Chondrocyte (in vitro differentiated cells): ENCODE measurements around the gene LIN7B. TPM values are rescaled to one million over a fixed set of nuclear protein-coding genes. Genes with fewer than 3 reads are reported as not detected.
"Not testable (repeated sequence)": the region's sequence is repeated elsewhere in the genome, so short reads cannot be mapped to it uniquely, and the experiment has no call there.

Experiments used
- DNase-seq: peaks from one replicate; pipeline ENCODE4 v3.0.0; 2021; ENCODE audit warnings: mixed read lengths, low spot score
- H3K27ac Mint-ChIP-seq: one replicate; pipeline ENCODE4 v1.8.0; 2021; ENCODE audit warnings: mild to moderate bottlenecking, moderate library complexity, mixed read lengths; ENCODE audit not compliant: unreplicated experiment
- H3K27me3 Mint-ChIP-seq: 2 replicates; pipeline ENCODE4 v1.8.0; 2021; ENCODE audit warnings: low read depth, mixed read lengths
- H3K36me3 Mint-ChIP-seq: 2 replicates; pipeline ENCODE4 v1.8.0; 2021; ENCODE audit warnings: low read depth, mixed read lengths
- H3K4me1 Mint-ChIP-seq: 2 replicates; pipeline ENCODE4 v1.8.0; 2021; ENCODE audit warnings: low read depth, mild to moderate bottlenecking, mixed read lengths
- H3K4me3 Mint-ChIP-seq: one replicate; pipeline ENCODE4 v1.8.0; 2021; ENCODE audit warnings: mild to moderate bottlenecking, moderate library complexity, mixed read lengths; ENCODE audit not compliant: unreplicated experiment
- H3K9me3 Mint-ChIP-seq: 2 replicates; pipeline ENCODE4 v1.8.0; 2021; ENCODE audit warnings: low read depth, mixed read lengths
- total RNA-seq: library from RNA; stranded (reverse); gene quantifications from 3 replicates; pipeline ENCODE4 v1.2.1, GENCODE V29; 2021
- TF ChIP-seq, protein P1 (sequence below): fragments of 200-600 bp; sonication (generic); IDR thresholded peaks from 2 replicates; pipeline ENCODE4 v1.5.0; 2021; ENCODE audit warnings: antibody characterized with exemption, mild to moderate bottlenecking, moderate library complexity

The LIN7B gene
- total RNA-seq, 1 donor from 2014 or later: 13.9 TPM

DNA sequence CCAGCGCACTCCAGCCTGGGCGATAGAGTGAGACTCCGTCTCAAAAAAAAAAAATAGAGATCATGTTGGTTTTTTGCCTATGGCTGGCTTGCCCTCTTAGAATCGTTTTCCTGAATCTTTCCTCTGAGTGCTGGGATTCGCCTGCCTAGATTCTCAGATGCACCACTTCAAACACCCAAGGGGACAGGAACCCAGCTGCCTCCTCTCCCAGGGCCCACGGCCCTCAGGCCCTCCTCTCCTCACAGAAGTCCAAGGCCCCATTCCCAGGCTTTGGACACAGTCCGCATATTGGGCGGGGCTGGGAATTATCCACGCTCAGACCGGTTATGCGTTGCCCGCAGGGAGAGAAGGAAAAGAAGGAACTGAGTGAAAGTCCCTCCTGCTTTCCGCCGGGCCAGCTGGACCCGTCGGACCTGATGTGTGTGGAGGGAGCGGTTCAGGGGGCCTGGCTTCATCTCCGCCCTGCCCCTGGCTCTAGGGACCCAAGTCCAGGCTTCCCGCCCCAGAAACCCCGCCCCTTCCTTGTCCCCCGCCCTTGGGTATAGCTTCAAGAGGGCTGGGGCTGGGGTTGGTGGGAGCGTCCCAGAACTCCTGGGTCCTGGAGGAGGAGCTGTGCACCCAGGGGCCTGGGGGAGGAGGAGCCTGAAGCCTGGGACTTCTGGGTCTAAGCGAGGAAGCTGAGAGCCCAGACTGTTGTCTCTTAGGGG is 11.0 kb downstream of the LIN7B start:
- DNase-seq: no peak
- H3K27ac Mint-ChIP-seq: no peak overlapping the region
- no peaks in the 10 kb centered on the region for H3K36me3 Mint-ChIP-seq
- H3K4me1 Mint-ChIP-seq: peaks cover 22% of the 10 kb centered on the region
- H3K27me3 Mint-ChIP-seq: no peaks in the 10 kb centered on the region
- H3K9me3 Mint-ChIP-seq: no peaks in the 10 kb centered on the region
- TF ChIP-seq, protein P1, sequence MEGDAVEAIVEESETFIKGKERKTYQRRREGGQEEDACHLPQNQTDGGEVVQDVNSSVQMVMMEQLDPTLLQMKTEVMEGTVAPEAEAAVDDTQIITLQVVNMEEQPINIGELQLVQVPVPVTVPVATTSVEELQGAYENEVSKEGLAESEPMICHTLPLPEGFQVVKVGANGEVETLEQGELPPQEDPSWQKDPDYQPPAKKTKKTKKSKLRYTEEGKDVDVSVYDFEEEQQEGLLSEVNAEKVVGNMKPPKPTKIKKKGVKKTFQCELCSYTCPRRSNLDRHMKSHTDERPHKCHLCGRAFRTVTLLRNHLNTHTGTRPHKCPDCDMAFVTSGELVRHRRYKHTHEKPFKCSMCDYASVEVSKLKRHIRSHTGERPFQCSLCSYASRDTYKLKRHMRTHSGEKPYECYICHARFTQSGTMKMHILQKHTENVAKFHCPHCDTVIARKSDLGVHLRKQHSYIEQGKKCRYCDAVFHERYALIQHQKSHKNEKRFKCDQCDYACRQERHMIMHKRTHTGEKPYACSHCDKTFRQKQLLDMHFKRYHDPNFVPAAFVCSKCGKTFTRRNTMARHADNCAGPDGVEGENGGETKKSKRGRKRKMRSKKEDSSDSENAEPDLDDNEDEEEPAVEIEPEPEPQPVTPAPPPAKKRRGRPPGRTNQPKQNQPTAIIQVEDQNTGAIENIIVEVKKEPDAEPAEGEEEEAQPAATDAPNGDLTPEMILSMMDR: no peak
- no peak overlapping the region for H3K4me3 Mint-ChIP-seq

DNA sequence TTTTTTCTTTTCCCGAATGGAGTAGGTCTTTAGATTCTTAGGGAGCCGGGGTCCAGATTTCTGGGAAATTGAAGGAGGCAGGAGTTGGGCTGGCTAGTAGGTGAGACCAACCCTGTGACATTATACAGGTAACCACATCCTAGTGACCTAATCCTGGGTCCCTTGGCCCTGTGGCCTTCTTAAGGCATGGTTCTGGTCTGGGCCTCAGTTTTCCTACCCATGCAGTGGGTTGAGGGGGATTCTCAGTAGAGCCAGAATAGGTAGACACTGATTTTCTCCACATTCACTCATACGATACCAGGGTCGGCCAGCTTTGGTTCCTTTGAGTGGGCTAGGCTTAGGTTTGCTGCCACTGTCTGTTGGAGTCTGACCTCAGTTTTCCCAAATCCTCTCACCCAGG is 12.4 kb downstream of the LIN7B start:
- TF ChIP-seq, protein P1: no peak
- Mint-ChIP-seq H3K9me3 (no peaks in the 10 kb centered on the region), H3K4me3 (no peak overlapping the region), H3K36me3 (no peaks in the 10 kb centered on the region), H3K27me3 (no peaks in the 10 kb centered on the region), H3K4me1 (peaks cover 19% of the 10 kb centered on the region), H3K27ac (no peak overlapping the region)
- DNase-seq: no peak

DNA sequence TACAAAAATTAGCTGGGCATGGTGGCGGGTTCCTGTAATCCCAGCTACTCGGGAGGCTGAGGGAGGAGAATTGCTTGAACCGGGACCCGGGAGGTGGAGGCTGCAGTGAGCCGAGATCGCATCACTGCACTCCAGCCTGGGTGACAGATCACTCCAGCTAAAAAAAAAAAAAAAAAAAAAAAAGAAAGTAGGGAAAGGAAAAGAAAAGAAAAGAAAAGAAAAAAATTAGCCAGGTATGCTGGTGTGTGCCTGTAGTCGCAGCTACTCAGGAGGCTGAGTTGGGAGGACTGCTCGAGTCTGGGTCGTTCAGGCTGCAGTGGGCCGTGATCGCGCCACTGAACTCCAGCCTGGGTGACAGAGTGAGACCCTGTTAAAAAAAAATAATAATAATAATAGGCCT is 13.1 kb downstream of the LIN7B start:
- not testable (repeated sequence) for H3K4me3 Mint-ChIP-seq, H3K9me3 Mint-ChIP-seq, H3K27ac Mint-ChIP-seq, H3K27me3 Mint-ChIP-seq, H3K36me3 Mint-ChIP-seq, DNase-seq
- H3K4me1 Mint-ChIP-seq: peaks cover 19% of the 10 kb centered on the region

DNA sequence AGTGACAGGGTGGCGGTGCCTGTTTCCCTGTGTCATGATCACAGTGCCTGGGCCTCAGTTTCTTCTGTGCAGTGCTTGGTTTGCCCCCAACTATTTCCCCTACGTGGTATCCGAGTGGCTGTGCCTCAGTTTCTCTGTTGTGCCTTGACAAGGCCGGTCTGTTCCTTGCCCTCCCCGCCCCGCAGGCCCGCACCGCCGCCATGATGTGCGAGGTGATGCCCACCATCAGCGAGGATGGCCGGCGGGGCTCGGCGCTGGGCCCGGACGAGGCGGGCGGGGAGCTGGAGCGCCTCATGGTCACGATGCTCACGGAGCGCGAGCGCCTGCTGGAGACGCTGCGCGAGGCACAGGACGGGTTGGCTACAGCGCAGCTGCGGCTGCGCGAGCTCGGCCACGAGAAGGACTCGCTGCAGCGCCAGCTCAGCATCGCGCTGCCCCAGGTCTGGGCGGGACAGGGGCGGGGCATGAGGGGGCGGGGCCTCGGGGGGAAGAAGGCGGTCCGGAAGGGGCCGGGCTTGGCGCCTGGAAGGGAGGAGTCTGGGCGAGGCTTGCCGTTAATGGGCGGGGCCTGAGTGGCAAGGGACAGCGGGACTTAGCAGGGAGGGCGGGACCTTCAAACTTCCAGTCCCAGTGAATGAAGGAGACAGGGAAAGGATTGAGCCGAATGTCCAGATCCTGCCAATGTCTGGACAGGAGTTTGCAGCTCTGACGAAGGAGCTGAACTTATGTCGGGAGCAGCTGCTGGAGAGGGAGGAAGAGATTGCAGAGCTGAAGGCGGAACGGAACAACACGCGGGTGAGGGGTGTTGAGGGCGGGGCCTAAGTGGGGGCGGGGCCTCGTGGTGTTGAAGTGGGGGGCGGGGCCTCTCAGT is 13.7 kb downstream of the LIN7B start:
- DNase-seq: no peak
- H3K27ac Mint-ChIP-seq: peak overlapping the region; percentile 97
- no peaks in the 10 kb centered on the region for H3K36me3 Mint-ChIP-seq
- TF ChIP-seq, protein P1: peak; percentile 41
- H3K27me3 Mint-ChIP-seq: no peaks in the 10 kb centered on the region
- peak overlapping the region; percentile 81 for H3K4me3 Mint-ChIP-seq
- H3K4me1 Mint-ChIP-seq: peaks cover 19% of the 10 kb centered on the region
- no peaks in the 10 kb centered on the region for H3K9me3 Mint-ChIP-seq

DNA sequence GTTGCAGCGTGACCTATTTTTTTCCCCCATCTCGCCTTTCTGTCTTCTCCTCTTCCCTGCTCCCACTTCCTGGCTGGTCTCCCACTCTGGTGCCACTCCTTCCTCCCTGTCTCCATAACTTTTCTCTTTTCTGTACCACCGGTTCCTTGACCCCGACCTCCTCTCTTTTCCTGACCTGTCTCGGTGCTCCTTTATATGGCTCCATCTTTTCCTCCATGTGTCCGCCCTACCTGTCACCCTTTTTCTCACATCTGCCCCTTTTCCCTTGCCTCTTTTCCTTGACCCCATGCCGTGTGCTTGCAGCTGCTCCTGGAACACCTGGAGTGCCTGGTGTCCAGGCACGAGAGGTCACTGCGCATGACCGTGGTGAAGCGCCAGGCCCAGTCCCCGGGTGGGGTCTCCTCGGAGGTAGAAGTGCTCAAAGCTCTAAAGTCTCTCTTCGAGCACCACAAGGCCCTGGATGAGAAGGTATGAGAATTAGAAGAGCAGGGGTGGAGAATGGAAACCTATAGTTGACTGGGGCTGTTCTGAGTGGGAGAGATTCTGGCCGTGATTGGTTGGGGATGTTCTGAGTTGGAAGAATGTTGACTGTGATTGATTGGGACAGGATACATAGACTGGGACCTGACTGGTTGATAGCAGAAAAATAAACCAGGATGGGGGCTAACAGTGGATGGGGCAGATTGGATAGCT is 14.5 kb downstream of the LIN7B start:
- H3K36me3 Mint-ChIP-seq: no peaks in the 10 kb centered on the region
- no peaks in the 10 kb centered on the region for H3K27me3 Mint-ChIP-seq
- peak overlapping the region; percentile 97 for H3K27ac Mint-ChIP-seq
- H3K4me3 Mint-ChIP-seq: peak overlapping the region; percentile 81
- peaks cover 19% of the 10 kb centered on the region for H3K4me1 Mint-ChIP-seq
- DNase-seq: no peak
- TF ChIP-seq, protein P1: no peak
- H3K9me3 Mint-ChIP-seq: no peaks in the 10 kb centered on the region
